D721Med (cell line): Measurements from ENCODE around the gene KIAA0232.
"Not testable (repeated sequence)": the region's sequence is repeated elsewhere in the genome, so short reads cannot be mapped to it uniquely, and the experiment has no call there.

Experiments used
- DNase-seq: peaks from one replicate; pipeline ENCODE4 v3.0.0; 2011; ENCODE audit warnings: low spot score; ENCODE audit not compliant: insufficient read length
- FAIRE-seq: peaks from 2 replicates; lab custom pipeline; 2011; peaks lifted over from hg19 to GRCh38; lab: Jason Lieb, UNC
- TF ChIP-seq, protein P1 (sequence below): IDR thresholded peaks from 2 replicates; pipeline ENCODE4 v1.5.1; 2012; ENCODE audit warnings: mild to moderate bottlenecking, control low read depth; ENCODE audit not compliant: insufficient read depth; ENCODE audit errors: missing control alignments

The KIAA0232 gene

DNA sequence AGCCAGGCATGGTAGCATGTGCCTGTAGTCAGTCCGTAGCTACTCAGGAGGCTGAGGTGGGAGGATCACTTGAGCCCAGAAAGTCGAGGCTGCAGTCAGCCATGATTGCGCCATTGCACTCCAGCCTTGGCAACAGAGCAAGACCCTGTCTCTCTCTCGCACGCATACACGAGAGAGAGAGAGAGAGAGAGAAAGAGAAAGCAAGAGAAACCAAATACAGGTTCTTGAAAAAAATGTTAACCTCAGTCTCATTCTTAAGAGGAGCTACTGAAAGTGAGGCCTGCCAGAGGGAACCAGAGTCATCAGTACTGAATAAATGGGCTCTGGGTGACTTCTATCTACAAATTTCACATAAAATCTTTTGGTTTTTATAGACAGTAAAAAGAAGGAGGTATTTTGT lies 42.9 kb downstream of the KIAA0232 start:
- TF ChIP-seq, protein P1, sequence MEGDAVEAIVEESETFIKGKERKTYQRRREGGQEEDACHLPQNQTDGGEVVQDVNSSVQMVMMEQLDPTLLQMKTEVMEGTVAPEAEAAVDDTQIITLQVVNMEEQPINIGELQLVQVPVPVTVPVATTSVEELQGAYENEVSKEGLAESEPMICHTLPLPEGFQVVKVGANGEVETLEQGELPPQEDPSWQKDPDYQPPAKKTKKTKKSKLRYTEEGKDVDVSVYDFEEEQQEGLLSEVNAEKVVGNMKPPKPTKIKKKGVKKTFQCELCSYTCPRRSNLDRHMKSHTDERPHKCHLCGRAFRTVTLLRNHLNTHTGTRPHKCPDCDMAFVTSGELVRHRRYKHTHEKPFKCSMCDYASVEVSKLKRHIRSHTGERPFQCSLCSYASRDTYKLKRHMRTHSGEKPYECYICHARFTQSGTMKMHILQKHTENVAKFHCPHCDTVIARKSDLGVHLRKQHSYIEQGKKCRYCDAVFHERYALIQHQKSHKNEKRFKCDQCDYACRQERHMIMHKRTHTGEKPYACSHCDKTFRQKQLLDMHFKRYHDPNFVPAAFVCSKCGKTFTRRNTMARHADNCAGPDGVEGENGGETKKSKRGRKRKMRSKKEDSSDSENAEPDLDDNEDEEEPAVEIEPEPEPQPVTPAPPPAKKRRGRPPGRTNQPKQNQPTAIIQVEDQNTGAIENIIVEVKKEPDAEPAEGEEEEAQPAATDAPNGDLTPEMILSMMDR, result no peak
- no peak for DNase-seq
- FAIRE-seq, result no peak

DNA sequence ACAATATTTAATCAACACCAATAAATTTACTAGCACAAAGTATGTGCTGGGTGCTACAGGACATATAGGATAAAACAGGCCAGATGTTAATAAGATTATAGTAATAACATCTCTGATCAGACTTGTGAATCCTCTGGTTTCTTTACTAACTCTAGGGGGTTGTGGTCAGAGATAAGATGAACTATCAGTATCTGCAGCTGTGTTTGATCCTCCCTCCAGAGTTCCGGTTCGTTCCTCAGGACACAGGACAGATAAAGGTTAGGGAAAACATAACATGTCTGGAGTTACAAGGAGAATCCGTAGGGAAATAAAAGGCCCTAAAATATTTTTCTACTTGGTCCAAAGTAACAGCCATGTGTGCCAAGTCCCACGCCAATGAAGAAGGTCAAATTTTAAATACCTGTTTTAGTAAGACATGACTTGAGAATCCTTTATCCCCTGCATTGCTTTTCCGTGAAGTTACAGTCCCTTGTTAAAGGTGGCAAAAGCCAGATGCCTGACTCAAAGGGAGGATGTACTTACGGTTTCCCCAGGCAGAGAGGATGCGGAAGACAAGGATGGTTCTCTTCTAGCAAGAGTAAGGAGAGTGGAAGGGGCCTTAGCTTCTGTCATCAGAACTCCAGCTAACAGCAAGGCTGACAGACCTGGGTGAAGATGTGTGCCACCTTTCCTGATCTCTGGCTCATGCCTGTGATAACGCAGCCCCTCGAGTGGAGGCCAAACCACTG lies 44.4 kb downstream of the KIAA0232 start:
- no peak for FAIRE-seq
- TF ChIP-seq, protein P1, result no peak
- no peak for DNase-seq

DNA sequence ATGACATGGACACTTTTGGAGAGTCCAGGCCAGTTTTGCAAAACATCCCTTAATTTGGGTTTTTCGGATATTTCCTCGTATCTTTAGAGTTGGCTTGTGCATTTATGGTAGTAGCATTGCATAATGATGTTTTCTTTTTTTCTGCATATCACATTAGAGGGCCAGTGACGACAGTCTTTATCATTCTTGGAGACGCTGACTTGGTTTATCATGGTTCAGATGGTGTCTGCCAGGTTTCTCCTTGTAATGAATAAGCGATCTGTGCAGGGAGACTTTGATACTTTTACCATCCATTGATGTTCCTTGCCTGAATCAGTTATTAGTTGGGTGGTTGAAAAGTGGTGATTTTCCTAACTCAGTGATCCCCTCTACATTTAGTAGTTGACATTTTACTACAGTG lies 46.6 kb downstream of the KIAA0232 start:
- DNase-seq, result no peak
- no peak for FAIRE-seq
- TF ChIP-seq, protein P1, result no peak

DNA sequence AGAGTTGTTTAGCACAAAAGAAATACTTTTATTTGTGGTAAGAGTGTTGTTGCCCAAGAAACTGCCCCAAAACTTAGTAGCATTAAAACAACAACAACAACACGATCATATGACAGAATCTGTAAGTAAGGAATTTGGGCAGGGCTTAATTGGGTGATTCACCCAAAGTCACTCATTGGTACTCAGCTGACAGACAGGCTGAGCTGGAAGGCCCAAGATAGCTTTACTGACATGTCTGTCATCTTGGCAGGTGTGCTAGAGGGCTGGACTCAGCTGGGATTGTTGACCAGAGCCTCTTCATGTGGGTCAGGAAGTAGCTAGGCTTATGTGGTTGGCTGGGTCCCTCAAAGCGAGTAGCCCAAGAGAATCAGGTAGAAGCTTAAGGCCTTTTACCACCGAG lies 52.3 kb downstream of the KIAA0232 start:
- FAIRE-seq (no peak), DNase-seq (no peak)
- TF ChIP-seq, protein P1, result no peak

DNA sequence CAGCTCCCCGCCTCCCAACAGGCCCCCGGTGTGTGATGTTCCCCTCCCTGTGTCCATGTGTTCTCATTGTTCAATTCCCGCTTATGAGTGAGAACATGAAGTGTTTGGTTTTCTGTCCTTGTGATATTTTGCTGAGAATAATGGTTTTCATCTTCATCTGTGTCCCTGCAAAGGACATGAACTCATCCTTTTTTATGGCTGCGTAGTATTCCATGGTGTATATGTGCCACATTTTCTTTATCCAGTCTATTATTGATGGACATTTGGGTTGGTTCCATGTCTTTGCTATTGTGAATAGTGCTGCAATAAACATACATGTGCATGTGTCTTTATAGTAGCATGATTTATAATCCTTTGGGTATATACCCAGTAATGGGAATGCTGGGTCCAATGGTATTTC lies 53.1 kb downstream of the KIAA0232 start:
- DNase-seq, FAIRE-seq: not testable (repeated sequence)

DNA sequence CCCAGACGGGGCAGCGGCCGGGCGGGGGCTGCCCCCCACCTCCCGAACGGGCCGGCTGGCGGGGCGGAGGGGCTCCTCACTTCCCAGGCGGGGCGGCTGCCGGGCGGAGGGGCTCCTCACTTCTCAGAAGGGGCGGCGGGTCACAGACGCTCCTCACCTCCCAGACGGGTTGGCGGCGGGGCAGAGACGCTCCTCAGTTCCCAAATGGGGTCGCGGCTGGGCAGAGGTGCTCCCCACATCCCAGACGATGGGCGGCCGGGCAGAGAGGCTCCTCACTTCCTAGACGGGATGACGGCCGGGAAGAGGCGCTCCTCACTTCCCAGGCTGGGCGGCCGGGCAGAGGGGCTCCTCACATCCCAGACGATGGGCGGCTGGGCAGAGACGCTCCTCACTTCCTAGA lies 54.6 kb downstream of the KIAA0232 start:
- DNase-seq, FAIRE-seq: not testable (repeated sequence)

DNA sequence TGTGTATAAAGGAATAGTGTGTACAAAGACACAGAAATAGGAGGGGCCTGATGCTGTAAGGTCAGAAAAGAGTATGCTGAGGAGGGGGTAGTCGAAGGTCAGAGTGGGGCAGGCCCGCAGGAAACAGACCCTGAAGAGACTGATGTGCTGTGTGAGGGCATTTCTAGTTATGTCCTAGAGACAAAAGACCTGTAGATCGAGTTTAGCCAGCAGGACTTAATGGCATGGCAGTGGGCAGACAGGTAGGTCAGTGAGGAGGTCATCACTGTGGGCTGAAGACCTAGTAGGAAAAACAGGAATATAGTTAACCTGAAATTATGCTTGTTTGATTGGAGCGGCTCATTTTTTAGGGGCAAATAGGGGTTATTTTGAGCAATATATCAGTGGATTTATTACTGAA lies 57.1 kb downstream of the KIAA0232 start:
- FAIRE-seq (no peak), DNase-seq (no peak)
- TF ChIP-seq, protein P1, result no peak

DNA sequence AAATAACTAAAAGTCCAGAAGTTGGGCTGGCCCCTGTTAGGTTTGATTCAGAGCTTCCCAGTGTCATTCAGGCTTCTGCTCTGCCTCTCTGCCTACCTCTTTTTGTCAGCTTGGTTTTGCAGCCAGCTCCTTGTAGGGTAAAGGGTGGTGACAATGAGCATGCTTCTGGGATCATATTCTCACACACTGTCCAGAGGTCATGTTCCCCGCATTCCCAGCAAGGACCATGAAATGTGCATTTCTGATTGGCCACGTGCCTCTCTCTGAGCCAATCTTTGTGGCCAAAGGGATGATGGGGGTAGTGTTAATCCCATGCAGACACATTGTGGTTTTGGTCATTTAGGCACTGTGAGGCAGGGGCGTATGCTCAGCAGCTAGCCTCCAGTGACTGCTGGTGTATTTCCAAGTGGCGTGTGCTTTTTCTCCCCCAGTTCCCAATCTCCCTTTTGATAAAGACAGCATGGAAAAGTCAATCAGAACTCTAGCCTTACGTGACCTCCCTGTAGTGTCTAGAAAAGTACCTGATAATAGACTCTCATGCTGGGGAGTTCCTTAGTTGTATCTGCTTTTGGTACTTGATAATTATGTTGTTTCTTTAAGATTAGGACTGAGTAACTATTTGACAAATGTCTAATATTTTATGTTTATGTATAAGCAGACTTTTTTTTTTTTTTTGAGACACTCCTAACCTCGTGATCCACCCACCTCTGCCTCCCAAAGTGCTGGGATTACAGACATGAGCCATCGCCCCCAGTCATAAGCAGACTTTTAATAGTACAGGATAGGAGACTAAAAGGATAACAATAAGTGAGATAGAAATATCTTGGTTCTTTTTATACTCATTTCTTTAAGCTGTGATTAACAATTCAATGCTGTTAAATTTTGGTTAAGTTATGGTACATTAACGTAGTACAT lies 57.8 kb downstream of the KIAA0232 start:
- TF ChIP-seq, protein P1, result no peak
- FAIRE-seq (no peak), DNase-seq (no peak)
